HCT116 (cell line): ENCODE data around the gene RPIA. TPM values are rescaled to one million over a fixed set of nuclear protein-coding genes. Genes with fewer than 3 reads are reported as not detected.

ENCODE experiments used
- ATAC-seq: fragments of 200-7000 bp; cut with Tn5 transposase; 2 replicates; pipeline ENCODE4 v1.9.1; 2020; ENCODE audit warnings: mild to moderate bottlenecking, moderate library complexity
- BruUV-seq: library from RNA; stranded (reverse); fragments of 400-500 nt; replicated peaks from 2 replicates; lab custom pipeline; 2021; lab: Mats Ljungman, UMichigan
- CTCF ChIA-PET: fragments of 300-600 bp; sonication (Branson Sonifier 250); formaldehyde crosslinking; loops from one replicate; lab custom pipeline; 2021; ENCODE audit warnings: antibody characterized with exemption; lab: Charles Lee
- POLR2A ChIA-PET: fragments of 300-600, 350-600 bp; sonication (Branson Sonifier 250); formaldehyde crosslinking; loops from one replicate; lab custom pipeline; 2021; ENCODE audit warnings: antibody characterized with exemption; lab: Charles Lee
- RAD21 ChIA-PET, 2 experiments: fragments of 300-600 bp; sonication (Branson Sonifier 250); formaldehyde crosslinking; loops; one replicate each; lab custom pipeline; 2023; ENCODE audit warnings: low total read pairs in 2 of 2; ENCODE audit not compliant: uncharacterized antibody in 2 of 2, unreplicated experiment in 2 of 2, low non-redundant PET in 1 of 2; lab: Charles Lee
- DNase-seq: peaks from one replicate; pipeline ENCODE4 v3.0.0-alpha.2; 2010; ENCODE audit warnings: low read depth, low spot score
- H2AFZ ChIP-seq: fragments of 200-600 bp; shearing (Covaris generic), sonication (generic); 2 replicates; pipeline ENCODE4 v1.6.1; 2017; ENCODE audit warnings: low read depth, mixed run types, mixed read lengths, antibody characterized with exemption, low read length; ENCODE audit not compliant: poor library complexity, severe bottlenecking
- H3K27ac ChIP-seq: 2 replicates; pipeline ENCODE4 v1.5.1; 2012; ENCODE audit warnings: low read depth, low read length
- H3K27me3 ChIP-seq: fragments of 200-600 bp; sonication (generic); 2 replicates; pipeline ENCODE4 v1.6.1; 2016; ENCODE audit warnings: mixed run types, low read length, mixed read lengths; ENCODE audit not compliant: insufficient read depth
- H3K36me3 ChIP-seq, 2 experiments: fragments of 200-500 bp in 1 of 2; fragments of 200-600 bp in 1 of 2; sonication (Bioruptor generic) in 1 of 2; sonication (generic) in 1 of 2; 2 replicates each; pipeline versions ENCODE4 v1.5.1 to v1.6.1; 2014 to 2016; ENCODE audit warnings: low read length in 2 of 2, inconsistent platforms in 1 of 2, mixed read lengths in 1 of 2, mixed run types in 1 of 2; ENCODE audit not compliant: insufficient read depth in 2 of 2, control insufficient read depth in 1 of 2
- H3K4me1 ChIP-seq, 2 experiments: fragments of 200-600 bp in 1 of 2; sonication (generic) in 1 of 2; 2 replicates each; pipeline versions ENCODE4 v1.5.1 to v1.6.1; 2012 to 2017; ENCODE audit warnings: low read length in 2 of 2, inconsistent platforms in 1 of 2, mild to moderate bottlenecking in 1 of 2, mixed read lengths in 1 of 2, mixed run types in 1 of 2, moderate library complexity in 1 of 2; ENCODE audit not compliant: insufficient read depth in 2 of 2, control insufficient read depth in 1 of 2
- H3K4me2 ChIP-seq: fragments of 200-600 bp; sonication (generic); 2 replicates; pipeline ENCODE4 v1.6.1; 2017; ENCODE audit warnings: mixed run types, low read length, mixed read lengths
- H3K4me3 ChIP-seq, 2 experiments: fragments of 200-600 bp in 1 of 2; sonication (generic) in 1 of 2; replicated peaks in 1 of 2; 2 replicates each; pipeline ENCODE4 v1.5.1; 2011 to 2016; ENCODE audit warnings: low read length in 2 of 2, control low read depth in 1 of 2, low read depth in 1 of 2, mild to moderate bottlenecking in 1 of 2, mixed read lengths in 1 of 2, mixed run types in 1 of 2
- H3K79me2 ChIP-seq: fragments of 200-600 bp; sonication (generic); 2 replicates; pipeline ENCODE4 v1.6.1; 2017; ENCODE audit warnings: mild to moderate bottlenecking, mixed run types, low read length, moderate library complexity, mixed read lengths; ENCODE audit not compliant: insufficient read depth
- H3K9ac ChIP-seq: fragments of 200-600 bp; sonication (generic); 2 replicates; pipeline ENCODE4 v1.6.1; 2016; ENCODE audit warnings: low read length, mixed read lengths
- H3K9me2 ChIP-seq: fragments of 200-600 bp; sonication (generic), shearing (Covaris generic); 2 replicates; pipeline ENCODE4 v1.6.1; 2017; ENCODE audit warnings: mixed run types, mild to moderate bottlenecking, moderate library complexity; ENCODE audit not compliant: insufficient read depth
- H3K9me3 ChIP-seq, 2 experiments: fragments of 200-500 bp in 1 of 2; fragments of 200-600 bp in 1 of 2; sonication (Bioruptor generic) in 1 of 2; sonication (generic) in 1 of 2; 2 replicates each; pipeline ENCODE4 v1.6.1; 2014 to 2017; ENCODE audit warnings: low read length in 2 of 2, mixed read lengths in 2 of 2, inconsistent platforms in 1 of 2, low read depth in 1 of 2, mild to moderate bottlenecking in 1 of 2, mixed run types in 1 of 2, moderate library complexity in 1 of 2; ENCODE audit not compliant: control insufficient read depth in 1 of 2, insufficient read depth in 1 of 2
- H4K20me1 ChIP-seq: fragments of 200-600 bp; sonication (generic), shearing (Covaris generic); 2 replicates; pipeline ENCODE4 v1.6.1; 2017; ENCODE audit warnings: mixed run types, mild to moderate bottlenecking, moderate library complexity; ENCODE audit not compliant: insufficient read depth
- ATF3 ChIP-seq: IDR thresholded peaks from 2 replicates; pipeline ENCODE4 v1.6.1; 2012
- CBX3 ChIP-seq: IDR thresholded peaks from 2 replicates; pipeline ENCODE4 v1.6.1; 2012; ENCODE audit warnings: low read depth
- EGR1 ChIP-seq: IDR thresholded peaks from 2 replicates; pipeline ENCODE4 v1.6.1; 2012; ENCODE audit warnings: low read depth
- EZH2phosphoT487 ChIP-seq: fragments of 200-600 bp; IDR thresholded peaks from 2 replicates; pipeline ENCODE4 v1.6.1; 2018; ENCODE audit warnings: antibody characterized with exemption, borderline replicate concordance
- FOSL1 ChIP-seq: IDR thresholded peaks from 2 replicates; pipeline ENCODE4 v1.6.1; 2012; ENCODE audit warnings: low read depth
- JUND ChIP-seq: IDR thresholded peaks from 2 replicates; pipeline ENCODE4 v1.6.1; 2012
- MAX ChIP-seq: IDR thresholded peaks from 2 replicates; pipeline ENCODE4 v1.6.1; 2012
- POLR2AphosphoS5 ChIP-seq: IDR thresholded peaks from 2 replicates; pipeline ENCODE4 v1.6.1; 2011; ENCODE audit warnings: mild to moderate bottlenecking, low read depth, low read length, moderate library complexity
- RAD21 ChIP-seq: IDR thresholded peaks from 2 replicates; pipeline ENCODE4 v1.6.1; 2012; ENCODE audit warnings: low read depth, mild to moderate bottlenecking
- YY1 ChIP-seq: IDR thresholded peaks from 2 replicates; pipeline ENCODE4 v1.6.1; 2011; ENCODE audit warnings: low read length, low read depth, moderate library complexity, mild to moderate bottlenecking; ENCODE audit not compliant: insufficient replicate concordance; ENCODE audit errors: extremely low read depth
- ZBTB33 ChIP-seq: IDR thresholded peaks from 2 replicates; pipeline ENCODE4 v1.6.1; 2011; ENCODE audit warnings: mild to moderate bottlenecking, low read length, moderate library complexity; ENCODE audit not compliant: insufficient replicate concordance; ENCODE audit errors: extremely low read depth
- ZFX ChIP-seq: fragments of 450-650 bp; IDR thresholded peaks from 2 replicates; pipeline ENCODE4 v1.6.1; 2017
- ZNF274 ChIP-seq: fragments of 200-500 bp; sonication (Bioruptor generic); IDR thresholded peaks from 2 replicates; pipeline ENCODE4 v1.6.1; 2014; ENCODE audit warnings: mild to moderate bottlenecking, low read depth, low read length, inconsistent platforms
- intact Hi-C: fragments of 100-400 bp; cut with micrococcal nuclease; formaldehyde crosslinking; loops from 2 replicates; pipeline ENCODE4 v1.10.0; 2022
- total RNA-seq: library from RNA; stranded (reverse); gene quantifications from one replicate; pipeline ENCODE4 v1.2.1, GENCODE V29; 2021; ENCODE audit not compliant: unreplicated experiment

Gene RPIA
- total RNA-seq, 1 experiment from 2014 or later = 43.3 TPM

DNA sequence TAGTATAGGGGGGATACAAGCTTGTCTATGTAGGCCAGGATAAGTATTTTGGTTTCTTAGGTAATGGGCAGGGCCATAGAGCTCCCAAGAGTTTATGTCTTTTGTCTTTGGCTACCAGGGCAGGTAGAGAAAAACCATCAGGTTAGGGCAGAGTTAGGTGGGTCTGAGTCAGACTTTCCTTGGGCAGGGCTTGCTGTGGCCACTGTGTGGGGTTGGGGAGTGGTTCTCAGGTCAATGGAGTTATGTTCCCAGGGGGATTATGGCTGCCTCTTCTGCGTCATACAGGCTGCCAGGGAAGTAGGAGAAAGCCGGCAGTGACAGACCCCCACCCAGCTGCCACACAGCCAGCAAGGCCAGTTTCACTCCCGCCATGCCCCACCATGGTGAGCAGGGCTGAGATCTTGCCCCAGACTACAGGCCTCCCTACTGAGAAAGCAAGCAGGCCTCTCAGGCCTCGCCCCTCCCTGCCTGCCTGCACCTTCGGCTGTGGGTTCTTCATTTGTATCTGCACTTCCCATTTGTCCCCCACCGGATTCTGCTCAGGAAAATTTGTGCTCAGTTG, 55.5 kb downstream of the RPIA start:
- H3K36me3 ChIP-seq = peaks cover 3 to 29% of the 10 kb centered on the region in 2 experiments; a peak in 3 of 4 replicates
- no peak overlapping the region for H3K4me2 ChIP-seq
- no peak for ATAC-seq
- BruUV-seq = no TSS peak
- H3K9me2 ChIP-seq = no peaks in the 10 kb centered on the region
- ChIA-PET RAD21 (no interaction called here), POLR2A (no interaction called here), CTCF (no interaction called here)
- H4K20me1 ChIP-seq = no peaks in the 10 kb centered on the region
- intact Hi-C loops = no loop called here
- no peak overlapping the region for H2AFZ ChIP-seq
- no peaks in the 10 kb centered on the region for H3K4me1 ChIP-seq
- DNase-seq = no peak
- peaks cover 5% of the 10 kb centered on the region; the same call in 1 of the 2 replicates for H3K79me2 ChIP-seq
- no peak overlapping the region for H3K4me3 ChIP-seq
- no peak for TF ChIP-seq ZBTB33
- no peak for TF ChIP-seq YY1
- no peak for TF ChIP-seq EZH2phosphoT487
- no peak for TF ChIP-seq RAD21
- no peak for TF ChIP-seq CBX3
- no peak for TF ChIP-seq MAX
- TF ChIP-seq ATF3 = no peak
- TF ChIP-seq JUND = no peak
- no peak for TF ChIP-seq EGR1
- no peak for TF ChIP-seq ZFX
- no peak for TF ChIP-seq POLR2AphosphoS5
- no peak for TF ChIP-seq ZNF274
- no peak for TF ChIP-seq FOSL1
- no peak overlapping the region for H3K27ac ChIP-seq
- no peak overlapping the region for H3K9ac ChIP-seq
- H3K9me3 ChIP-seq = no peaks in the 10 kb centered on the region
- no peaks in the 10 kb centered on the region for H3K27me3 ChIP-seq
